Hematopoietic multipotent progenitor cell (in vitro differentiated cells): Measurements from ENCODE around the gene WDFY4. TPM values are rescaled to one million over a fixed set of nuclear protein-coding genes. Genes with fewer than 3 reads are reported as not detected.

ENCODE experiments used
- DNase-seq, 3 donors: peaks; one replicate each; pipeline ENCODE4 v3.0.0-alpha.2; 2011 to 2015; ENCODE audit warnings: low read depth in 2 of 3, low spot score in 2 of 3
- total RNA-seq: library from RNA; depleted of rRNA; stranded (reverse); fragments of >200 nt; gene quantifications from one replicate; pipeline ENCODE4 v1.2.3, GENCODE V29; 2012

WDFY4 gene
- total RNA-seq, 1 donor = 35.5 TPM

DNA sequence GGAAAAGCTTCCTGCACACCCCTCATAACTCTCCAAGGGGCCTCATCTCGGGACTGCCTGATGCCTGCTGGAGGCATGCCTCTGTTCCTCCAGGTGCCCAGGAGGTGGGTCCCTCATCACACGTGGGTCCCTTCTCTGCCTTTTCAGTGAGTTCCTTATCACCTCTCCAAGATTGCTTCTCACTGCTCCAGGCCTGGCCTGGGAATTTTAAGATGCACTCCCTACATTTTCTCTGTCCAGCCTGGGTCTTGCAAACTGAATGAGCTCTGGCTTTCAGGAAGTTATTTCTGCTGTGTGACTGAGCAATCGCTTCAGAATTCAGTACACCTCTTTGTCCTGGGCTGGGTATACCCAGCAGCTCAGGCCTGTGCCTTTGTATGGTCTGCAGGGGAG, 211.1 kb downstream of the WDFY4 start:
- no peak for DNase-seq

DNA sequence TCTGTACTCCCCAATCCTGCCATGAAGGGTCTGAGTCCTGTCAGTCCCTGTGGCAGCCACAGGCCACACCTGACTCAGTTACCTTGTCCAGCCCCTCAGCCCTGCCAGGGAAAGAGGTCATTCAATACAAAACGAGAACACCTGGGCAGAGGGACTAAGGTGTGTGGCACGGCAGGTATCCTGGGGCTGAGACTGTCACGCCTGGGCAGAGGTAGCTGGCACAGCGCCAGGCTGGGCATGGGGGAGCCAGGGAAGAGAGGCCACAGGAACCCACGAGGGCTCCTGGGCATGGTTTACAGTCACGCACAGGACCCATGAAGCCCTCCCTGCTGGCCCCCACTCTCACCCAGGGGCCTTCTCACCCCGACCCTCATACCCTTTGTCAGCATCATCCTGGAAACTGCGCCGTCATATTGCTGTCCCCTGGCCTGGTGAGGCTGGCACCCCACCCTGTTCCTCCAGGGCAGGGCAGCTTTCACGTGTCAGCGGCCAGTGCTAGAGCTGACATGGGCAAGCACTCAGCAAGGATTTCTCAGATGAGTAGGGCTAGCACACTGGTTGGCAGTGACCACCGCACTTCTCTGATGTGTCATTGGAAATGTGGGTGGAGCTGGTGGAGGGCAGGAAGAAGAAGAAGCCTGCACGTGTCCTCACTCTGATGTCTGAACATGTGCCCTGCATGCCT, 212.2 kb downstream of the WDFY4 start:
- DNase-seq = no peak

DNA sequence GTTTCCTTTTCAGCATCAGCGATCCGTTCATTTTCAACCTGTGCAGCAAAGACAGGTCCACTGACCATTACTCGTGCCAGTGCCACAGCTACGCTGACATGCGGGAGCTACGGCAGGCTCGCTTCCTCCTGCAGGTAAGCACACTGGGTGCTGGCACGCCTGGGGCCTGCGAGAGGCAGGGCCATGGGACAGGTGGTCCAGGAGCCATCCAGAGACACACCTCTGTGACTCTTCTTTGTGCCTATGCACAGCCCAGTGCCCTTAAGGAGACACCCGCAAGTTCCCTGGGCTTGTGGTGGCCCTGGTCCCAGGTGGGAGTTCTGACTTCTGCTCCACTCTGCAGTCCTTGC, 212.7 kb downstream of the WDFY4 start:
- no peak for DNase-seq

DNA sequence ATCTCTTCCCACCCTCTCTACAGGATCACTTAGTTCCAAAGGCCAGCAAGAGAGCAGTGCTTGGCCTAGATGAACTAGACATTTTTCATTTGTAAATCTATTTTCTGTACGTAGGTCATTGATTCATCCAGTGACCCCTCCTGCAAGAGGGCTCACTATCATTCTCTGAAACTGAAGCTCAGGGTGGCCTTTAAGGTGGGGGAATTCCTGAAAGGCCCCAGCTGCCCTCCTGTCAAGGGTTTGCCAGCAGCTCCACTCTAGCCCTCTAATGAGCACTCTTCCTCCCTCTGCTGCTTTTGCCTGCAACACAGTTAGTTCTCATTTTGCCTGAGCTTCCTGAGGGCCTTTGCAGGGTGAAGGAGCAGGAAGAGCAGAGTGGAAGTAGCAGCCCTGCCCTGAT, 213.8 kb downstream of the WDFY4 start:
- no peak for DNase-seq

DNA sequence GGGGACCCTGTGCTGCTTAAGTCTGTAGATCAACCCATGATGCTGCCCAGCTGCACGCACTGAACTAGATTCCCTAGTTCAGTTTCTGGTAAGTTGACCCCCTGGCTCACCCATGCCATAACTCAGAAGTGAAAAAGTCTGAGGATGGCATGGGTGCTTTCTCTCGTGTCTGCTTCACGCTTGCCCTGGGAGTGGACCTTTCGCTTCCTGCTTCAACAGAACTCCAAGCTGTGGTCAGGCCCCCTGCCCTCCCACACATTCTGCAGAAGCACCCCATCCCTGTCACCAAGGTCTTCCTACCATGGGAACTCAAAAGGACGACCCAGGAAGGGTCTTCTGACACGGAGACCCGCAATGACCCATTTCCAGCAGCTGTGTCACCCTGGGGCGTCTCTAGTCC, 215.1 kb downstream of the WDFY4 start:
- no peak for DNase-seq

DNA sequence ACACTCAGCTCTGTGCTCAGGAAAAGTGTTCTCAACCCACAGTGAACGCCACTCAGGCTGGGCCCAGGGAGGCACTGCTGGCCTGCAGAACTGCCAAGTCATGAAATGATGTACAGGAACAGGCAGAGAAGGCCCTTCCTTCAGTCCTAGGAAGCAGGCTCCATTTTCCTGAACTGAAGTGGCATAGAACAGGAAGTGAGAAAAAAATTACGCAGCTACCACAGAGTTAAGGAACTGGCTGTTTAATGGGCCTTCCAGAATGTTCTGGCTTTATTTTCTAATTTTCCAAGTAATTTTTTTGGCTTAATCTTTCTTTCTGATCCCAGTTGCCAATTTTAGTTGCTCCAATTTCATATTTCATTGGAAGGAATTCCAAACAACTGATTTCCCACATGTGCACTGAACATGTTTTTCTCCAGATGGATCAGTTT, 215.7 kb downstream of the WDFY4 start:
- DNase-seq = no peak

DNA sequence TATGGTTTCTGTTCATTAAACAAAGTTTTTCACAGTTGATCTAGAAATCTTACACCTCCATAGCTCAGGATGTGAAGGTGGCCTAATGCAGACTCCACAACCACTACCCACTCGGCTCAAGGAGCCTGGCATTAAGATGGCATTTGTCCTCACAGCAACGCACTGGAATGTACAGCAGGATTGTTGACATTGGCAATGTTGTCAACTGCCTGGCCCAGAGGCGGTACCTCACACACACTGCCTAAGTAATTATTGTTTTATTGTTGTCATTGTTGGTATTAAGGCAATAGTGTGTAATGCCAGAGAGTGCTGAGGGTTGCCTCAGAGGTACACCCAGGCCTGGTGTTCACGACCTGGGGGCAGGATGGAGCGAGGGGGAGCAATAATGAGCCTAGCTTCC, 216.6 kb downstream of the WDFY4 start:
- DNase-seq = no peak

DNA sequence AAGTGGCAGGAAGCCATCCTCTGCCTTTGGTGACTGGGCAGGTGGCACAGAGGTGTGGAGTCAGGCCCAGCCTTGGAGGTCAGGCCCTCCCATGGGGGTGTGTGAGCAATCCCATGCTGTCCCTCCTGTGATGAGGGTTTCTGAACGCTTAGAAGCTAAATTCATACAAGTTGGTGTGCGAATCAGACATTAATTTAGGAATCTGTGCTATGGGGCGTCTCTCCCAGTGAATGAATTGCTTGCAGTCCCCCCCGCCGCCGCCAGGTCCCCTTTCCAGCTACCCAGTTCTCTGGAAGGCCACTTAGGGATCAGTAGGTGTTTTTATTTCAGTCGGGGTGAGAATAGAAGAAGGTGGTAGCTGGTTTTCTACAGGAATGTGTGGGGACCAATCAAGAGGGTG, 217.4 kb downstream of the WDFY4 start:
- no peak for DNase-seq

DNA sequence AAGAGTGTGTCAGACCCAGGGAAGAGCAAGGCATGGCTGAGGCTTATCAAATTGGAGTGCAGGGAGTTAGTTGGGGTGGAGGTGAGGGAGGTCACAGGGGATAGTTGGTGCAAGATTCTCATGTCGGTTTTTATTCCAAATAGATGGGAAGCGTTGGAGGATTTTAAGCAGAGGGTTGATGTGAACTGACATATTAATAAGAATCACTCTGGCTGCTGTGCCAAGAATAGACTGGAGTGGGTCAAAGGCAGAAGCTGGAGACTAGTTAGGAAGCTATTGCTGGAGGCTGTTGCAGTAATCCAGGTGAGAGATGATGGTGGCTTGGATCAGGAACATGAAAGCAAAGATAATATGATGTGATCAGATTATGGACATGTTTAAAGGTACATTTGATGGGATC, 218.5 kb downstream of the WDFY4 start:
- no peak for DNase-seq

DNA sequence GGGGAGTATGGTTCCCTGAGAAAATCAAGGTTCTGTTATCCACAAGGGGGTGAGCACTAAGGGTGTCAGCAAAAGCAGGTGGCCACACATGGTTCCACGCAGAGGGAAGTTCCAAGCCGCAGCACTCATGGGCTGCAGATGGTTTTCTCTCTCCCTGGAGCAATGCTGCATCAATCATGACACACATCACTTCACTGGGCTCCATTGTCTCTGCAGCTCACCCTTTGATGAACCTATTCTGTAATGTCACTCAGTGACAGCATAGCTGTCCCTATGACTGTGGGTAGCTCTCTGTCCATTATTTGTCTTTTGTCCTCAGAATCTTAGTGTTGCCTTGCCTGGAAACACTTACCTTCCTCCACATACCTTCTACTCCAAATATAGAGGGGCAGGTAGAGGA, 220.2 kb downstream of the WDFY4 start:
- no peak for DNase-seq

DNA sequence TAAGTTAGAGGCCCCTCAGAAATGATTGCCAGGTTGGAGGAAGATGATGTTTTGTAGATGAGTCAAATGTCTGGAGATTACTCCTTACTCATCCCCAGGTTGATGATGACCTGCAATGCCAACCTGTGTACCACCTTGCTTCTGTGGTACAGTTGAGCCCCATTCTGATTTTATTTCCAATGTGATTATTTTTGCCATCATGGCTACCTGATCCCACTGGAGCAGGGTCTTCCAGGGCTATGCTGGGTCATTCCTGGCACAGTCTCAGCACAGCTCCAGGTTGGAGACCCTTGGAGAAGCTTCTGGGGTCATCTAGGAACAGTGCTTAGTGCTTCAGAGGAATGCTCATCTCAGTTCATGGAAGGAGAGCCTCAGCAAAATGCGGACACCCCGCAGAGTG, 220.6 kb downstream of the WDFY4 start:
- no peak for DNase-seq

DNA sequence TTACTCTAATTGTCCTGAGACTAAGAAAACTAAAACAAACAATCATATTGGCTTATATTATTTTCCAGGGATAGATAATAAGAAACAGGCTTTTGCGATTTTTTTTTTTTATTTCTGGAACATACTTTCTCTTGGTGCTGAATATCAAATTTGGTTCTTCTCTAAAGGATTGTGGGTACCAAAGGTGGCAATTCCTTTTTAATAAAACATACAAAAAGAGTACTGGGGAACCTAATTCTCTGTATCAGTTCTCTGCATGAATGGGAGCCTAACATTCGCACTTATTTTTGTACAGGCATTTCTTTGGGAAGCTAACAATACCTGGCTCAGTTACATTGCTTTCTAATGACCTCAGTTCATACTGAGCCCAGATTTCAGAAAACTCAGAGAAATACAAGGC, 222.2 kb downstream of the WDFY4 start:
- no peak for DNase-seq

DNA sequence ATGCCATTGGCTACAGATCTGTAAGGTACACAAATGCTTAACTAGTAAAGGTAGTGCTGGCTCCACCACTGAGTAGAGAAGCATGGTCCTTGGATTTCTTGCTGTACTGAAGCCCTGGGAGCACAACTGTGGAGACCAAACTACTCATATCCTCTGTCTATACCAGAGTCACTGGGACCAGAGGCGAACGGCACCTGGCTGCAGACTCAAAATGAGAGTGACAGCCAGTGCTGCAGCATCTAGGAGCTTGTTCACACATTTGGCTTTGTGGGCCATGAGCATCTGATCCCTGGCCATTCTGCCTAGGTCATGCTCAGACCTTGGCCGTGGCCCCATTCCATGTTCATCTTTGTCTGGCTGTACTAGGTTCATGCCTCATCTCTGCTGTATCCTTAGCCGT, 223.1 kb downstream of the WDFY4 start:
- no peak for DNase-seq

DNA sequence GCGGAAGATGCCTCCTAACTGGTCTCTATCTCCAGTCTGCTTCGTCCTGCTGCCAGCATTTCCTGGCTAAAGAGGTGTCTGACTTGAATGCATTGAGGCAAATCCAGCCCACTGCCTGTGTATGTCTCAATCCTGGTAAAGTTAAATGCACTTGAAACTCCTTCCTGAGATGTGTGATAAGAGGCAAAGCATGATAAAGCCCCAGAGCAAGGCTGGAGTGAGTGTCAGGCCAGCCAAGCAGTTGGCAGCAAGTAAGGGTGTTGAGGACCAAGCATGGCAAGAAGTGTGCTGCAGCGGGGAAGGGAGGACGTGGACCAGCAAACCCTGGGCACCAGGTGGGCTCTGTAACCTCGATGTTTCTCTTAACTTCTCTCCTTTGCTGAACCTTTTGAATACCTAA, 225.9 kb downstream of the WDFY4 start:
- DNase-seq = no peak

DNA sequence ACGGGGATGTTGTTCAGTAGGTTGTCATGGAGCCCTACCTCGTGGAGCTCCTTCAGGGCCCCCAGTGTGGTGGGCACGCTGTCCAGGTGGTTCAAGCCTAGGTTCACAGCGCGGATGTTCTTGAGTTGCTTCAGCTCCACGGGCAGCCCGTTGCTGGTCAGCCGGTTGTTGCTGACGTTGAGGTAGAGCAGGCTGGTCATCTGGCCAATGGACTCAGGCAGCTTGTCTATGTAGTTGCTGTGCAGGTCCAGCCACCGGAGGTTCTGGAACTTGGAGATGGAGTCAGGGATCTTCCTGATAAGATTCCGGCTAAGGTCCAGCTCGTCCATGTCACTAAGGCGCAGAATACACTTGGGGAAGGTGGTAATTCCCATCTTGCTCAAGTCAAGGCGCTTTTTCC, 229.0 kb downstream of the WDFY4 start:
- DNase-seq = no peak

DNA sequence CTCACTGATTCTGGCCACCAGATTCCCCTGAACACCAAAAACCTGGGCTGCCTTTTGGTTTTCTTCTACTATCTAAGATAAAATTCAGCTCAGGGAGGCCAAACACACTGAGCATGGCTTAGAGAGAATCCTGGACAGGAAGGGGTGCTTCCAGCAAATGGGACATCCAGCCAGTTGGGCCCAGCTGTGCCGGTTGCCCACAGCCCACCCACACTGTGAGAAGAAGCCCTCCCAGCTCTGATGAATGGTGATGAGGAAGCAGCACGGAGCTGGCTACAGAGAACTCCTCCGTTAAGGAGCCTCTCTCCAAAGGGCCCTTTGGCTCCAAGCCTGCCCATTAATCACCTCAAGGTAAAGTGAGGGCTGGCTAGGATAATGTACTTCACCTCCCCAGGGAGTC, 239.1 kb downstream of the WDFY4 start:
- DNase-seq = no peak

DNA sequence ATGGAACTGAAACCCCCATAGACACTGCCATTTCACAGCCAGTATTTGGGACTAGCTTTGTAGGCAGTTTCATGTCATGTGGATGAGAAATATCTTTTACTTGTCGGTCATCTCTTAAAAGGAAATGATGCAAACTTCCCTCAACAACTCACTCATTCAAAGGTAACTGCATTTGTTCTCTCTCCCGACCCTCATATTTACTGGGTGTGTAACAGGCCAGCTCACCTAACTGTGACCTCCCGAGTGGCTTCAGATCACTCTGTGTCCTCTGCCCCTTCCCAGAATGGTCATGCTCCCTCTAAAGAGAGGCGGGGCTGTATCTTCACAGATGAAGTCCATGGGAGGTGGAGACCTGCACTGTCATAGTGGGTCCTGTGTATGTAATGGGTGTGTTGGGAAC, 240.3 kb downstream of the WDFY4 start:
- no peak for DNase-seq

DNA sequence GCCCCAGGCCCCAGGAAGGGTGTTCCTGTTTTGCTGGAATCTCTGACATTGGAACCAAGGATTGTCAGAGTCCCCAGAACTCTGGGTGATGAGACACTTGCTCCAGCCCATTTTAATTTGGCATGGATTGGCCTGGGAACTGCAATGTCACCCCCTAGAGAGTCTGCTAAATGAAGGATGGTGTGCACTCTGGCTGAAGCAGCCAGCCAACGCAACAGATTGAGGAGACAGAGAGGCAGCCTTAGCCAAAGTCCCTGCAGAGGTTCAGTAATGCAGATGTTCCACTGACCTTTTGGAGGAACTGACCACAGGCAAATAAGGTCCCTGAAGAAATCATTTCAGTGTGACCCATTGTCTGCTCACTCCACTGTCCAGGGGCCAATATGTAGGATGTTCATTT, 241.6 kb downstream of the WDFY4 start:
- no peak for DNase-seq

DNA sequence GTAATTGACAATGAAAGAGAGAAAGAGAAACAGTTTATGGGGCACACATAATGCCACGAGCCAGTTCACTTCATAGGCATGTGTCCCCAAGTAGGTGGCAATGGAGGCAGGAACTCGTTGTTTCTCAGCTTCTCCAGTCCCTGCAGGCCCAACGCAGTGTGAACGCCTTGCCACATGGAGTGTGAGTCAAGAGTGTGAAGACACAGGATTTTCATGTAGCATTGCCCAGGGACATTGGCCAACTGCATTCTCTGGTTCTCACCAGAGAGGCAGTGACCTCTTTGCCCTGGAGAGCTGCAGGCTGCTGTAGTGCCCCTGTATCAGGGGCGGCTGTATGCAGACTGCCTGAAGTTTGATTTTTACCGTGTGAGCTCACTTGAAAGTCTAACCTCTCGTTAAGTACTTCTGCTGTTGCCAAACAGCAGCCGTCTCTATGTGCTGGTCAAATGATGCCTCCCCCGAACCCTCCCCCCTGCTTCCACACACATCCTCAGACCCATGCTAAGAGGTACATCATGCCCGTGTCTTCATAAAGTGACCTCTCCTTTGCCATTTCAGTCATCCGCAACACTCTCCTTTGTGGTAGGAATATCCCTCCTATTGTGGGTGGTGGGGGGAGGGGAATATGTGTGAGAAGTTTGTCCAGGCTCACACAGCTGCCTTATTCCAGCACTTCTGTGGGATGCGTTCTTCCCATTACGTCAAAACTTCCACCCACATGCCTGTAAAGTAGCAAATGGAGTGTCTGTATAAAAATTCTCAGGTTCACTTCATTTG, 242.3 kb downstream of the WDFY4 start:
- DNase-seq = no peak

DNA sequence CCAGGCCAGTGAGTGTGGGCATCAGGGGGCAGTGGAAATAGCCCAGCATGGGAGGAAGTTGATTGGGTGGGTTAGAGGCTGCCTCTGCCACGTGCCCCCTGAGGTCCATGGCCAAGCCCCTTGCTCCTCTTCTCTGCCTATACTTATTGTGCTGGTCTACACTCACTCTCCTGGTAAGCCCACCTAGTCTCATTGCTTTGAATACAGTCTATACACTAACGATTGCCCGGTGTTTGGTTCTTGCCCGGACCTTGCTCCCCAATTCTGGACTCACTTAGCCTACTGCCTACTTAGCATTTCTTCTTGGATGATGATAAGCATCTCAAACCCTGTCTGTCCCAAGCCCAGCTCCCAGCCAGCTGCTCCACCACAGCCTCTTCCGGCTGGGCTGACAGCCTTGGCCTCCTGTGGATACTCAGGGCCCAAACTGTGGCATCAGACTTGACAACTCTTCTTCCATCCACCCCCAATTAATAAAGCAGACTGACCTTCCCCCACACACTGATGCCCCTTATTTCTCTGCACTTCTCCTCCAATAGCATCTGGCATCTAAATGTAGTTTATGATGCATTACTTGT, 244.8 kb downstream of the WDFY4 start:
- DNase-seq = no peak

DNA sequence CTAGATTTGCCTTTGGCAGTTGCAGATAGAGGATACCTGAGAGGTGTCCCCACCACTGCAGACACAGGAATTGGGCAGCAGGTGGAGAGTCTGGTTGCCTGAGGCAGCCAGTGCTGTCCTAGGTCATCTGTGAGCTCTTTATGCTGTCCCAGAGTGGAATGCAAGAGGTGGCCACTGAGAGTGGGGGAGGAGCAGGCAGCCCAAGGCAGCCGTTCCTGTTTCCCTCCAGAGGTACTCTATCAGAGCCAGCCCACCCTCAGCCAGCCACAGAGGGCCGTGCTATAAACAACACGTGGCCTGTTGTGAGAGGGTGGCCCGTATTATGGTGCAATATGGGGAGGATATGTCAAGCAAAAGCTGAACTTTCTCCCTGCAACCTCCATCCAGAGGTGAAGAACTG, 246.5 kb downstream of the WDFY4 start:
- DNase-seq = no peak
